ENCODE results near the gene CALHM2.

- no peak for TF ChIP-seq PITX1 (CRISPR knock-in tag; IDR thresholded peaks at IDR 0.05)
- TF ChIP-seq ELF1 (CRISPR knock-in tag; IDR thresholded peaks at IDR 0.05), result no peak
Measured at GRCh38 chr10:103413564-103413963, 38.6 kb downstream of the CALHM2 start.
